ENCODE results near the gene SCARF1. TPM values are rescaled to one million over a fixed set of nuclear protein-coding genes. Genes with fewer than 3 reads are reported as not detected.
A peak's percentile ranks its signal among the peaks of the same experiment; 100 is the strongest.

Gene SCARF1
- total RNA-seq, 1 donor from 2014 or later: 2.1 TPM

- Mint-ChIP-seq H3K36me3 (peaks cover 3% of the 10 kb centered on the region), H3K27me3 (ENCODE audit: low read depth) (peaks cover 27% of the 10 kb centered on the region), H3K4me1 (peaks cover 9% of the 10 kb centered on the region), H3K9me3 (no peaks in the 10 kb centered on the region), H3K27ac (no peak overlapping the region), H3K4me3 (peak overlapping the region; percentile 63)
- TF ChIP-seq, protein P1, sequence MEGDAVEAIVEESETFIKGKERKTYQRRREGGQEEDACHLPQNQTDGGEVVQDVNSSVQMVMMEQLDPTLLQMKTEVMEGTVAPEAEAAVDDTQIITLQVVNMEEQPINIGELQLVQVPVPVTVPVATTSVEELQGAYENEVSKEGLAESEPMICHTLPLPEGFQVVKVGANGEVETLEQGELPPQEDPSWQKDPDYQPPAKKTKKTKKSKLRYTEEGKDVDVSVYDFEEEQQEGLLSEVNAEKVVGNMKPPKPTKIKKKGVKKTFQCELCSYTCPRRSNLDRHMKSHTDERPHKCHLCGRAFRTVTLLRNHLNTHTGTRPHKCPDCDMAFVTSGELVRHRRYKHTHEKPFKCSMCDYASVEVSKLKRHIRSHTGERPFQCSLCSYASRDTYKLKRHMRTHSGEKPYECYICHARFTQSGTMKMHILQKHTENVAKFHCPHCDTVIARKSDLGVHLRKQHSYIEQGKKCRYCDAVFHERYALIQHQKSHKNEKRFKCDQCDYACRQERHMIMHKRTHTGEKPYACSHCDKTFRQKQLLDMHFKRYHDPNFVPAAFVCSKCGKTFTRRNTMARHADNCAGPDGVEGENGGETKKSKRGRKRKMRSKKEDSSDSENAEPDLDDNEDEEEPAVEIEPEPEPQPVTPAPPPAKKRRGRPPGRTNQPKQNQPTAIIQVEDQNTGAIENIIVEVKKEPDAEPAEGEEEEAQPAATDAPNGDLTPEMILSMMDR (IDR thresholded peaks at IDR 0.05; ENCODE audit: unreplicated experiment): no peak
- no peak for DNase-seq (ENCODE audit: low spot score in 2 of 2, unreplicated experiment in 2 of 2)
Observed at GRCh38 chr17:1626333-1626732, 19.2 kb downstream of the SCARF1 start.

- H3K4me3 Mint-ChIP-seq: no peak overlapping the region
- H3K36me3 Mint-ChIP-seq: peaks cover 3% of the 10 kb centered on the region
- H3K27ac Mint-ChIP-seq: no peak overlapping the region
- H3K4me1 Mint-ChIP-seq: peaks cover 9% of the 10 kb centered on the region
- H3K9me3 Mint-ChIP-seq: no peaks in the 10 kb centered on the region
- H3K27me3 Mint-ChIP-seq (ENCODE audit: low read depth): peaks cover 19% of the 10 kb centered on the region
- TF ChIP-seq, protein P1 (IDR thresholded peaks at IDR 0.05; ENCODE audit: unreplicated experiment): no peak
- DNase-seq (ENCODE audit: low spot score in 2 of 2, unreplicated experiment in 2 of 2): no peak
Observed at GRCh38 chr17:1625581-1625980, 20.0 kb downstream of the SCARF1 start.

- peaks cover 3% of the 10 kb centered on the region for H3K36me3 Mint-ChIP-seq
- H3K4me1 Mint-ChIP-seq: peaks cover 7% of the 10 kb centered on the region
- TF ChIP-seq, protein P1 (IDR thresholded peaks at IDR 0.05; ENCODE audit: unreplicated experiment): no peak
- DNase-seq (ENCODE audit: low spot score in 2 of 2, unreplicated experiment in 2 of 2): no peak
- H3K27me3 Mint-ChIP-seq (ENCODE audit: low read depth): peaks cover 14% of the 10 kb centered on the region
- H3K27ac Mint-ChIP-seq: no peak overlapping the region
- H3K9me3 Mint-ChIP-seq: no peaks in the 10 kb centered on the region
- H3K4me3 Mint-ChIP-seq: no peak overlapping the region
Observed at GRCh38 chr17:1625053-1625452, 20.5 kb downstream of the SCARF1 start.

GRCh38 chr17:1624650-1625049 lies 20.9 kb downstream of the SCARF1 start:
- H3K27ac Mint-ChIP-seq: no peak overlapping the region
- TF ChIP-seq, protein P1 (IDR thresholded peaks at IDR 0.05; ENCODE audit: unreplicated experiment): no peak
- peaks cover 6% of the 10 kb centered on the region for H3K4me1 Mint-ChIP-seq
- H3K9me3 Mint-ChIP-seq: no peaks in the 10 kb centered on the region
- H3K36me3 Mint-ChIP-seq: peaks cover 3% of the 10 kb centered on the region
- H3K4me3 Mint-ChIP-seq: no peak overlapping the region
- no peak for DNase-seq (ENCODE audit: low spot score in 2 of 2, unreplicated experiment in 2 of 2)
- H3K27me3 Mint-ChIP-seq (ENCODE audit: low read depth): peaks cover 13% of the 10 kb centered on the region

DNA sequence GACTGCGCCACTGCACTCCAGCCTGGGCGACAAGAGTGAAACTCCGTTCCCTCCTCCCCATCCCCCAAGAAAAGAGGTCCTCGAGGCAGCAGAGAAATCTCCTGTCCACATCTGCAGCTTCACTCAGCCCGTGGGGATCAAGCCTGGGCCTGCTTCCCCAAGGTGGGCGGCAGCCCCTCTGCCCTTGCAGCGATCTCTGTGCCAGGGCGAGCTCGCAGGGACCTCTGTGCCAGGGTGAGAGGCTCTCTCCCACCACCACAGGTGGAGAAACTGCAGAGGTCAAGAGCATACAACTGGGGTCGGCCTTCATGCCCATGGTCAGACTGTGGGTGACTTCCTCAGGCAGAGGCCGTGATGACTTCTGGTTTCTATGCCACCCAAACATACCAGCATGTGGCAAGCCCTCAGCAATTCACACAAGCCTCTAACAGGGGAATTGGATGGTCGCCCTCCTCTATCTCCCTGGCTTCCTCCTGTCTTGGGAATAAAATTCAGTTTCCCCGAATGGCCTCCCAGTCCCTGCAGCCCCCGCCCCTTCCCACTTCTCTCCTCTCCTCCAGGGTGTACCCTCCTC lies 22.4 kb downstream of the SCARF1 start:
- Mint-ChIP-seq H3K27ac (no peak overlapping the region), H3K4me1 (peaks cover 6% of the 10 kb centered on the region), H3K27me3 (ENCODE audit: low read depth) (peaks cover 11% of the 10 kb centered on the region), H3K9me3 (no peaks in the 10 kb centered on the region), H3K36me3 (peaks cover 3% of the 10 kb centered on the region), H3K4me3 (no peak overlapping the region)
- TF ChIP-seq, protein P1 (IDR thresholded peaks at IDR 0.05; ENCODE audit: unreplicated experiment): no peak
- no peak for DNase-seq (ENCODE audit: low spot score in 2 of 2, unreplicated experiment in 2 of 2)

Measured in mesothelial cell of epicardium (in vitro differentiated cells).